HCT116 (cell line): ENCODE data around the gene MTFP1. TPM values are rescaled to one million over a fixed set of nuclear protein-coding genes. Genes with fewer than 3 reads are reported as not detected.

ENCODE experiments used
- ATAC-seq: fragments of 200-7000 bp; cut with Tn5 transposase; 2 replicates; pipeline ENCODE4 v1.9.1; 2020; ENCODE audit warnings: mild to moderate bottlenecking, moderate library complexity
- BruUV-seq: library from RNA; stranded (reverse); fragments of 400-500 nt; replicated peaks from 2 replicates; lab custom pipeline; 2021; lab: Mats Ljungman, UMichigan
- CTCF ChIA-PET: fragments of 300-600 bp; sonication (Branson Sonifier 250); formaldehyde crosslinking; loops from one replicate; lab custom pipeline; 2021; ENCODE audit warnings: antibody characterized with exemption; lab: Charles Lee
- POLR2A ChIA-PET: fragments of 300-600, 350-600 bp; sonication (Branson Sonifier 250); formaldehyde crosslinking; loops from one replicate; lab custom pipeline; 2021; ENCODE audit warnings: antibody characterized with exemption; lab: Charles Lee
- RAD21 ChIA-PET, 2 experiments: fragments of 300-600 bp; sonication (Branson Sonifier 250); formaldehyde crosslinking; loops; one replicate each; lab custom pipeline; 2023; ENCODE audit warnings: low total read pairs in 2 of 2; ENCODE audit not compliant: uncharacterized antibody in 2 of 2, unreplicated experiment in 2 of 2, low non-redundant PET in 1 of 2; lab: Charles Lee
- DNase-seq: peaks from one replicate; pipeline ENCODE4 v3.0.0-alpha.2; 2010; ENCODE audit warnings: low read depth, low spot score
- H2AFZ ChIP-seq: fragments of 200-600 bp; shearing (Covaris generic), sonication (generic); 2 replicates; pipeline ENCODE4 v1.6.1; 2017; ENCODE audit warnings: low read depth, mixed run types, mixed read lengths, antibody characterized with exemption, low read length; ENCODE audit not compliant: poor library complexity, severe bottlenecking
- H3K27ac ChIP-seq: 2 replicates; pipeline ENCODE4 v1.5.1; 2012; ENCODE audit warnings: low read depth, low read length
- H3K27me3 ChIP-seq: fragments of 200-600 bp; sonication (generic); 2 replicates; pipeline ENCODE4 v1.6.1; 2016; ENCODE audit warnings: mixed run types, low read length, mixed read lengths; ENCODE audit not compliant: insufficient read depth
- H3K36me3 ChIP-seq, 2 experiments: fragments of 200-500 bp in 1 of 2; fragments of 200-600 bp in 1 of 2; sonication (Bioruptor generic) in 1 of 2; sonication (generic) in 1 of 2; 2 replicates each; pipeline versions ENCODE4 v1.5.1 to v1.6.1; 2014 to 2016; ENCODE audit warnings: low read length in 2 of 2, inconsistent platforms in 1 of 2, mixed read lengths in 1 of 2, mixed run types in 1 of 2; ENCODE audit not compliant: insufficient read depth in 2 of 2, control insufficient read depth in 1 of 2
- H3K4me1 ChIP-seq, 2 experiments: fragments of 200-600 bp in 1 of 2; sonication (generic) in 1 of 2; 2 replicates each; pipeline versions ENCODE4 v1.5.1 to v1.6.1; 2012 to 2017; ENCODE audit warnings: low read length in 2 of 2, inconsistent platforms in 1 of 2, mild to moderate bottlenecking in 1 of 2, mixed read lengths in 1 of 2, mixed run types in 1 of 2, moderate library complexity in 1 of 2; ENCODE audit not compliant: insufficient read depth in 2 of 2, control insufficient read depth in 1 of 2
- H3K4me2 ChIP-seq: fragments of 200-600 bp; sonication (generic); 2 replicates; pipeline ENCODE4 v1.6.1; 2017; ENCODE audit warnings: mixed run types, low read length, mixed read lengths
- H3K4me3 ChIP-seq, 2 experiments: fragments of 200-600 bp in 1 of 2; sonication (generic) in 1 of 2; replicated peaks in 1 of 2; 2 replicates each; pipeline ENCODE4 v1.5.1; 2011 to 2016; ENCODE audit warnings: low read length in 2 of 2, control low read depth in 1 of 2, low read depth in 1 of 2, mild to moderate bottlenecking in 1 of 2, mixed read lengths in 1 of 2, mixed run types in 1 of 2
- H3K79me2 ChIP-seq: fragments of 200-600 bp; sonication (generic); 2 replicates; pipeline ENCODE4 v1.6.1; 2017; ENCODE audit warnings: mild to moderate bottlenecking, mixed run types, low read length, moderate library complexity, mixed read lengths; ENCODE audit not compliant: insufficient read depth
- H3K9ac ChIP-seq: fragments of 200-600 bp; sonication (generic); 2 replicates; pipeline ENCODE4 v1.6.1; 2016; ENCODE audit warnings: low read length, mixed read lengths
- H3K9me2 ChIP-seq: fragments of 200-600 bp; sonication (generic), shearing (Covaris generic); 2 replicates; pipeline ENCODE4 v1.6.1; 2017; ENCODE audit warnings: mixed run types, mild to moderate bottlenecking, moderate library complexity; ENCODE audit not compliant: insufficient read depth
- H3K9me3 ChIP-seq, 2 experiments: fragments of 200-500 bp in 1 of 2; fragments of 200-600 bp in 1 of 2; sonication (Bioruptor generic) in 1 of 2; sonication (generic) in 1 of 2; 2 replicates each; pipeline ENCODE4 v1.6.1; 2014 to 2017; ENCODE audit warnings: low read length in 2 of 2, mixed read lengths in 2 of 2, inconsistent platforms in 1 of 2, low read depth in 1 of 2, mild to moderate bottlenecking in 1 of 2, mixed run types in 1 of 2, moderate library complexity in 1 of 2; ENCODE audit not compliant: control insufficient read depth in 1 of 2, insufficient read depth in 1 of 2
- H4K20me1 ChIP-seq: fragments of 200-600 bp; sonication (generic), shearing (Covaris generic); 2 replicates; pipeline ENCODE4 v1.6.1; 2017; ENCODE audit warnings: mixed run types, mild to moderate bottlenecking, moderate library complexity; ENCODE audit not compliant: insufficient read depth
- ATF3 ChIP-seq: IDR thresholded peaks from 2 replicates; pipeline ENCODE4 v1.6.1; 2012
- CBX3 ChIP-seq: IDR thresholded peaks from 2 replicates; pipeline ENCODE4 v1.6.1; 2012; ENCODE audit warnings: low read depth
- CTCF ChIP-seq, 3 experiments: fragments of 200-600 bp in 1 of 3; sonication (generic) in 1 of 3; IDR thresholded peaks in 2 of 3; conservative IDR thresholded peaks in 1 of 3; 2 replicates each; pipeline ENCODE4 v1.5.1; 2012 to 2017; ENCODE audit warnings: low read depth in 2 of 3, low read length in 2 of 3, antibody characterized with exemption in 1 of 3, borderline replicate concordance in 1 of 3, control low read depth in 1 of 3, mild to moderate bottlenecking in 1 of 3, mixed read lengths in 1 of 3, mixed run types in 1 of 3, moderate library complexity in 1 of 3; ENCODE audit not compliant: insufficient read depth in 1 of 3
- ELF1 ChIP-seq: IDR thresholded peaks from 2 replicates; pipeline ENCODE4 v1.6.1; 2012; ENCODE audit warnings: low read depth, borderline replicate concordance
- EZH2 ChIP-seq: fragments of 200-600 bp; sonication (generic); IDR thresholded peaks from 2 replicates; pipeline ENCODE4 v1.6.1; 2017; ENCODE audit warnings: antibody characterized with exemption, mixed run types
- MAX ChIP-seq: IDR thresholded peaks from 2 replicates; pipeline ENCODE4 v1.6.1; 2012
- RAD21 ChIP-seq: IDR thresholded peaks from 2 replicates; pipeline ENCODE4 v1.6.1; 2012; ENCODE audit warnings: low read depth, mild to moderate bottlenecking
- REST ChIP-seq: IDR thresholded peaks from 2 replicates; pipeline ENCODE4 v1.6.1; 2012; ENCODE audit warnings: low read depth
- SIN3A ChIP-seq: IDR thresholded peaks from 2 replicates; pipeline ENCODE4 v1.6.1; 2012; ENCODE audit warnings: low read depth
- SRF ChIP-seq: IDR thresholded peaks from 2 replicates; pipeline ENCODE4 v1.6.1; 2012; ENCODE audit warnings: low read depth
- TCF7L2 ChIP-seq: IDR thresholded peaks from 2 replicates; pipeline ENCODE4 v1.7.0; 2011; ENCODE audit warnings: borderline replicate concordance, inconsistent platforms; ENCODE audit not compliant: insufficient read depth, insufficient read length; ENCODE audit errors: extremely low read depth
- YY1 ChIP-seq: IDR thresholded peaks from 2 replicates; pipeline ENCODE4 v1.6.1; 2011; ENCODE audit warnings: low read length, low read depth, moderate library complexity, mild to moderate bottlenecking; ENCODE audit not compliant: insufficient replicate concordance; ENCODE audit errors: extremely low read depth
- ZBTB33 ChIP-seq: IDR thresholded peaks from 2 replicates; pipeline ENCODE4 v1.6.1; 2011; ENCODE audit warnings: mild to moderate bottlenecking, low read length, moderate library complexity; ENCODE audit not compliant: insufficient replicate concordance; ENCODE audit errors: extremely low read depth
- ZFX ChIP-seq: fragments of 450-650 bp; IDR thresholded peaks from 2 replicates; pipeline ENCODE4 v1.6.1; 2017
- ZNF274 ChIP-seq: fragments of 200-500 bp; sonication (Bioruptor generic); IDR thresholded peaks from 2 replicates; pipeline ENCODE4 v1.6.1; 2014; ENCODE audit warnings: mild to moderate bottlenecking, low read depth, low read length, inconsistent platforms
- intact Hi-C: fragments of 100-400 bp; cut with micrococcal nuclease; formaldehyde crosslinking; loops from 2 replicates; pipeline ENCODE4 v1.10.0; 2022
- total RNA-seq: library from RNA; stranded (reverse); gene quantifications from one replicate; pipeline ENCODE4 v1.2.1, GENCODE V29; 2021; ENCODE audit not compliant: unreplicated experiment

Gene MTFP1
- total RNA-seq, 1 experiment from 2014 or later, result 36.1 TPM

GRCh38 chr22:30438559-30438958 is 13.0 kb downstream of the MTFP1 start:
- BruUV-seq, result no TSS peak
- ChIA-PET RAD21 (no interaction called here), CTCF (interaction anchor here (1.2 kb wide), 1 partner anchor 51 kb away, joined by 4 read pairs; the partner anchor contains the start of gene RNF215), POLR2A (interaction anchor here (1.7 kb wide), 1 partner anchor 12 kb away, joined by 5 read pairs; the partner anchor contains the start of gene MTFP1)
- no peak overlapping the region for H2AFZ ChIP-seq
- H3K79me2 ChIP-seq, result 0 out of 2 replicates have a peak, but pooled peaks cover 5% of the 10 kb centered on the region
- H4K20me1 ChIP-seq, result no peaks in the 10 kb centered on the region
- H3K9me3 ChIP-seq, result no peaks in the 10 kb centered on the region
- no peak overlapping the region for H3K4me3 ChIP-seq
- peaks cover 11 to 45% of the 10 kb centered on the region in 2 experiments for H3K4me1 ChIP-seq
- H3K27me3 ChIP-seq, result no peaks in the 10 kb centered on the region
- no peak for DNase-seq
- no peak for ATAC-seq
- no peaks in the 10 kb centered on the region for H3K9me2 ChIP-seq
- no peak overlapping the region for H3K4me2 ChIP-seq
- no peak overlapping the region for H3K27ac ChIP-seq
- intact Hi-C loops, result no loop called here
- H3K36me3 ChIP-seq, result no peaks in the 10 kb centered on the region
- H3K9ac ChIP-seq, result no peak overlapping the region
- no peak for TF ChIP-seq EZH2
- TF ChIP-seq ZBTB33, result no peak
- TF ChIP-seq MAX, result no peak
- no peak for TF ChIP-seq SRF
- TF ChIP-seq SIN3A, result no peak
- no peak for TF ChIP-seq YY1
- no peak for TF ChIP-seq RAD21
- TF ChIP-seq CBX3, result no peak
- TF ChIP-seq ZNF274, result no peak
- TF ChIP-seq CTCF (IDR thresholded peaks at IDR 0.05 in 2 of 3, conservative IDR thresholded peaks at IDR 0.05 in 1 of 3; ENCODE audit: borderline replicate concordance in 1 of 3, insufficient read depth in 1 of 3, low read depth in 2 of 3, low read length in 2 of 3), result no peak
- no peak for TF ChIP-seq ELF1
- no peak for TF ChIP-seq ATF3
- TF ChIP-seq TCF7L2, result no peak
- no peak for TF ChIP-seq REST
- no peak for TF ChIP-seq ZFX
